Measurements from ENCODE around the gene PRR5L.

PRR5L gene

GRCh38 chr11:36407356-36407755 is 111.3 kb downstream of the PRR5L start:
- DNase-seq: no peak

DNA sequence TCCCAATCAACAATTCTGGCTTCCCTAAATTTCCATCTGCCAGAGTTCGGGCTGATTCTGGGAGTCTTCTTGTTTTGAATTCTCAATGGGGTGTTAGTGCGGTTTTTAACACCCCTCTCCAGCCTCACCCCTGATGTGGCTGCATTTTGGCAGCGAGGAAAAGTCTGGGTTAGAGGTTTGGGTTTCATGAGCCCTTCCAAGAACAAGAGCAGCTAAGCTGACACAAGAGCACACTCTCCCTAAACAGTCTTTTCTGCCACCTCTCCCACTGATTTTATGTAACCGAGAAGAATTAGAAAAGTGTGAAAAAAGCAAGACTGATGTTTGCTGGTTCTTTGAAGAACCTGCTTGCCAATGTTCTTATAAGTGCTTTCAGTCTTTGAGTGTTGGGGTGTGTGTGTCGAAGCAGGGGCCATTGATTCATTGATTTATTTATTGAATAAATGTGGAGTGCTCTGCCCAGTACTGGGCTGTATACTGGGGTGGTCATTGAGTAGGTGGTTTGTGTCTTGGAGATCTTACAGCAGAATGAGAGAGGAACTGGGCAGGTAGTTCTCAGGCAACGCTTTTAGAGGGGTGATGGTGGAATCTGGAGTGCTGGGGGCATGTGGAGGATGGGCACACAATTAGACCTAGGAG is 112.5 kb downstream of the PRR5L start:
- no peak for DNase-seq

DNA sequence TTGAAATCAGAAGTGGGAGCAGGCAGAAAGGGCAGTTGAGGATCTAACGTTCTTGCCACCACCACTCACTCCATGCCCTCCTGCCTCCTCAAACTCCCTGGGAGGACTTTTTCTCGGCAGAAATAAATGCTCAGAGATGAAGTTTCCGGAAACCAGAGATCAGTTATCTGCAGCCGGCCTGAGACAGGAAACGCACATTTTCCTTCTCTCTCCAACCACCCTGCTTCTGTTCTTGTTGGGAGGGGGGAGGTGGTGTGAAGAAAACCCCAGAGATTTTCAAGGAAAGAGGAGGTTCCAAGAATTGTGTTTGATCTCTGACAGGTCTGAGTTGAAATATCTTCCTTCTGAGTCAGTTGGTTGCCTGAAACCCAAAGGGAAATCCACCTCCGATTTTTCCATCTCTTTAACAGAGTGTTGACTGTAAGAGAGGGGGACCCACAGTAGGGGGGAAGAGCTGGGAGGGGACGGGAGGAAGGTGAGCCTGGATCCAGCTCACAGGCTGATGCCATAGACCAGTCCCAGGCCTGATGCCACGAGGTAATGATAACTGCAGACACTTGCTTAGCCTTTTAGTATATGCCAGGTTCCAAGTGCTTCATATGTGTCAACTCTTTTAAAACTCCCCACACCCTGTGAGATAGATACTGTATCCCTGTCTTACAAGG is 113.2 kb downstream of the PRR5L start:
- no peak for DNase-seq

- DNase-seq: no peak
Observed at GRCh38 chr11:36411202-36411640, 115.1 kb downstream of the PRR5L start.

DNA sequence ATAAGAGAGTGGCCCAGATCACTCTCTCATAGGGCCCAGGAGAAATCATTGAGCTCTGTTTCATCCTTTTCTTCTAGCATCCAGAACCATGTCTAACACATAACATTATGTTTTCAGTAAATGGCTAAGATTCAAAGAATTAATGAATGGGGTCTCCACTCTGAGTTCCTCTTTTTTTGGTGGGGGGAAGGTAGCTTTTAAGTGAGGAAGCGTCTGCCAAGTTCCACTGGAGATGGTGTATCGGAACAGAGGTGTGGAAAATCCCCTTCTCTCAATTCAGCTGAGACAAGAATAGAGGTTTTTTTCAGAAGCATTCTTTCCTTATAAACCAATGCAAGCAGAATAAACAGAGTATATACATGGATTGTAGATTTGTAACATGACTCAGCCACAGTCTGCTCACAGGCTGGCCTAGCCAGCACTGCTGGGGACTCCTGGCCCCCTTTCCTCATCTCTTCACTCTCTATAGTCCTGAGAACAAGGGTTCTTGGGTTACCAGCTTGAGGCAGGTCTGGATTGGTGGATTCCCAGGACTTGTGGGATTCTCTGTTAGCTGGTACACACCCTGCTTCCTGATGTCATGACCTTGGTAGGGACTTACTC is 116.8 kb downstream of the PRR5L start:
- DNase-seq: no peak

DNA sequence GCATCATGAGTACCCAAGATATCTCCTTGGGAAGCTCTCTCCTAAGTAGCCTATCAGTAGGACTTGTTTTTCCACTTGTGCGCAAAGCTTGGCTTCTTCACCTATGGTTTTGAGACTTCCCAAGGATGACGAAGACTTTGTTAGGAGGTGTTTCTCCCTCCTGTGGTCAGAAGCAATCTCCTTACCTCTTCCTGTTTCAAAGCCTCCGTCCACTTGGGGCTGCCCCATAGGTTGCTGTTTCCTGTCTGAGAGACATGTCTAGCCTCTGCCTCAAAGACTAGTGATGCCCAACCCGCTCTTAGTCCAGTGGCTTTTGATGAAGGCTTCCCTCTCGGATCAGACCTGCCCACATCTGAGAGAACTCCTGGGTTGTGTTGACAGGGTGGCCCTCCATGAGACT is 121.1 kb downstream of the PRR5L start:
- no peak for DNase-seq

DNA sequence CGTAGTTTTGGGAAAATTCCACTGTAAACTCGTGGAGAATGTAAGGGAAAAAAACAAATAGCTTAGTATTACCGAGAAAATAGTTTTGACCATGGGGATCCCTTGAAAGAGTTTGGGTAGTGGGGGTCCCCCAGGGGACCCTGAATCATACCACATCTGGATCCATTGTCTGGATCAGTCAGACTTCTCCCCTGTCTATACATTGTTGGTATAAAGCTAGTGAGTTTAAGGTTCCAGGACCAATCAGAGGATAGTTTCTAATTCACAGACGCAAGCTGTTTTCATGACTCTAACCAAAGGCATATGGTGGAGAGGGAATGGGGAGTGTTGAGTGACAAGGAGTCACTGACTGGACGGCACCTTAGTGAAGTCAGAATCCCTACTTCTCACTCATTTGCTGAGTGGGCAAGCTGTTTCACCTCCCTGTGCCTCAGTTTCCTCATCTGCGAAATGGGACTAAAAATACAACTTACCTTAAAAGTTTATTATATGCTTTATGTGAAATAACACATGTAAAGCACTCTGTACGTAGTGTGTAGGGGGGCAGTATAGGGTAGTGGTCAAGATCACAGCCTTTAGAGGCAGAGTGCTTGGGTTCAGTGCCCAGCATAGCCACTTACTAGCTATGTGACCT is 123.8 kb downstream of the PRR5L start:
- no peak for DNase-seq

DNA sequence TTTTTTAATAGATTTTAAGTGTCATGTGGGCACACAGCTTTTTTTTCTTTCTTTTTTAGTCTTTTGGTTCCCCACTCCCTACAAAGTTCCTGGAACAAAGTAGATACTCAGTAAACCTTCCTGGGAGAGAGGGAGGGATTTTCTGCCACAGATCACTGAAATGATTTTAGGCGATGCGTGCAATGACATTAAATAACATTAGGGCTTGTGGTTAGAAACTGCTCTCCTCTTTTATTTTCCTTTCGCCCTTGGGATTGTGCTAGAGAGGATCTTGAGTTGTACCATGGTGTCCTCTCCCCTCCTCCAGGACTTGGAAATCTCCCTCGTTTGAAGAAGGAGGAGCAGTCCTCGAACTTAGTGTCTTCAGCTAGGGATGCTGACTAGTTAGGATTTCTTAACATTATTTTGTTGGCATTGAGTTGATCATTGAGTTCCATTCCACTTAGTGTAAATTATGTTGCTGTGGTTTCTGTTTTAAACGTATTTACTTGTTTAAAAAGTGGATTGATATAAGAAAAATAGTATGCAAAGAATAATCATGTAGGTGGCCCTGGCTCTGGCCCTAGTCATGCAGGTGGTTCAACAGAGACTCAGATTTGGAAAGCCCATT is 125.6 kb downstream of the PRR5L start:
- no peak for DNase-seq

DNA sequence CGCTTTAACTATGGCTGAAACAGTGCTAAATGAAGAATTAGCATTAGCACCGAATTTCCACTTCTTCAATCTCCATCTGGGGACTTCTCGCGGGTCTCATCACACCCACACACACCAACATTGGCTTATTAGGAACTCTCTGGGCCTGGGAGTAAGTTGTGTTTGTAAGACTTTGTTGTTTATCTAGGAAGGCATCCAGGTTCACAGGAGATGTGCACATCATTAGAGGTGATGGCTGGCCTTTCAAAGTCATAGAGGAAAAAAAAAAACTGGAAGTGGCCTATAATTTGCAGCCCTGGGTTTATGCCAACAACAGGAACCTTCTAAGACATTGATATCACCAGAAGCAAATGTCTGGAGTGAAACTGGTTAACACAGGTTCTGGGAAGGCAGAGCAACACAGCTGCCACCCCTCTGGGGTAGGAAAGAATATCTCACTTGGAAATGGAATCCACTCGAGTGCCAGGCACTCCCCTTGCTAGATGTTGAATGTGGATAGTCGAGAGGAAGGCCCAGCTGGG is 129.5 kb downstream of the PRR5L start:
- no peak for DNase-seq

GRCh38 chr11:36426226-36426848 is 130.2 kb downstream of the PRR5L start:
- no peak for DNase-seq

DNA sequence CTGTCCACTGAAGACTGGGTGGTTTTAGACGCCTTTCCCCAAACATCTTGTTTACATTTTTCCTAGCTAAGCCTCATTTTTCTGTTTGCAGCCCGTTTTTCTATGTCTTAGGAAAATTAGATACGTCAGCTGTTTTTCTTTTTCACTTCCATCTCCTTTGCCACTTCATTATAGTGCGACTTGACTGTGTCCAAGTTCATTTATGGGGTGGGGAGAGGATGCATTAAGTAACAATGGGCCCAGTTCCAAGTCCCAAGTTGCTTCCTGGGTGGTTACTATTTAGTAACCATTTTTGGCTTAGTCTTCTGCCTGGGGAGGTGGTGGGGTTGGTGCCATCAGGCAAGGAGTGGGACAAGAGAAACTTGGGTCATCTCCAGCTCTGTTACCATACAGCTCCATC is 131.0 kb downstream of the PRR5L start:
- no peak for DNase-seq

DNA sequence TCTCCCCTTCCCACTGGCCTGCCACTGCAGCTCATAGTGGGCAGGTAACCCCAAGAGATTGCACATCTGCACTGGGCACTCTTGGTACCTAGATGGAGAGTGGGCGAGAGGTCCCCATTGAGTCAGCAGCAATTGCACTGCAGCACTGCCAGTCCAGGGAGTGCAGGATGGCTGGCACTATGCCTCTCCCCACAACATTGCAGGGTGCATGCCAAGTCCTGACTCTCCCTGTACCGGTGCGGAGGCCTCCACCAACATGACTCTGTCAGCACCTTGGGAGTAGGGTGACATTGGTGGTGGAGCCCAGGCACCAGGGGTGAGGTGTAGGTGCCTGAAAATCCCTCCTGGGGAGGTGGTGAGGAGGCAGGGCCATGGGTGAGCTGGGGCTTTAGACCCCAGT is 131.8 kb downstream of the PRR5L start:
- DNase-seq: no peak

- no peak for DNase-seq
Observed at GRCh38 chr11:36431429-36432092, 135.5 kb downstream of the PRR5L start.

- no peak for DNase-seq
Observed at GRCh38 chr11:36432093-36432469, 136.0 kb downstream of the PRR5L start.

DNA sequence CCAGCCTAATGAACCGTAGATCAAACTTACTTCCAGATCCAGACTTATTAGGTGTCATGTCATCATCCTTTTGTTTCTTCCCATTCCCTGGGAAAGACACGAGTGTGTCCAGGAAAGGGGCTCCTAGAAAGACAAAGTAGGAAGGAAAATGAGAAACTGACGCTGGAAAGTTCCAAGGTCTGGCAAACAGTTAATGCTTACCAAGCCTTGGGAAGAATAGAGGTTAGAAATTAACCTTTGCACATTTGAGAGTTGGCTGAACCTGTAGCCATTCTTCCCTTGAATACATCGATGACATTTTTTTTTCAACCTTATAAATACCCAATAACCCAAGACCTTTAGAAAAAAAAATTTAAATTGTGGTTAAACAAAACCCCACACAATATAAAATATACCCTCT is 136.7 kb downstream of the PRR5L start:
- DNase-seq: no peak

GRCh38 chr11:36436064-36436463 is 140.0 kb downstream of the PRR5L start:
- no peak for DNase-seq

GRCh38 chr11:36436589-36436988 is 140.5 kb downstream of the PRR5L start:
- no peak for DNase-seq

DNA sequence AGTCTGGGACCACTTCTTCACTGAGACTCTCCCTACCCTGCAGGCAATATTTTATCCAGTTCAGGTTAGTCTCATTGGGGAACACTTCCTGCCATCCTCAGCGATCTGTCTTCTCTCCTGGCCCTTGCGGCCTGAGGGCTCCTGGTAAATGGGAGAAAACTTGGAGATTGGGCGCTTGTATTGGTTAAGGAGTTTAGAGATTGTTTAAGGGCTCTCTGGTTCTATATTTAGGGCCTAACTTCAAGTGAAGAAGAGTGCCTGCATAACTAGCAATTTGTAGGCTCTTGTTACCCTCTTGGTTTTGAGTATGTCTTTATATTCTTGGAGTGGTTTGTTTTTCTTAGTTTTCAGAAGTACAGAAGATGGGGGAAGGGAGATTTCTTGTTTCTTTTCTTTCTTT is 141.3 kb downstream of the PRR5L start:
- no peak for DNase-seq

GRCh38 chr11:36438126-36438525 is 142.0 kb downstream of the PRR5L start:
- no peak for DNase-seq

GRCh38 chr11:36441610-36442208 is 145.6 kb downstream of the PRR5L start:
- no peak for DNase-seq

GRCh38 chr11:36443661-36444060 is 147.6 kb downstream of the PRR5L start:
- DNase-seq: no peak

DNA sequence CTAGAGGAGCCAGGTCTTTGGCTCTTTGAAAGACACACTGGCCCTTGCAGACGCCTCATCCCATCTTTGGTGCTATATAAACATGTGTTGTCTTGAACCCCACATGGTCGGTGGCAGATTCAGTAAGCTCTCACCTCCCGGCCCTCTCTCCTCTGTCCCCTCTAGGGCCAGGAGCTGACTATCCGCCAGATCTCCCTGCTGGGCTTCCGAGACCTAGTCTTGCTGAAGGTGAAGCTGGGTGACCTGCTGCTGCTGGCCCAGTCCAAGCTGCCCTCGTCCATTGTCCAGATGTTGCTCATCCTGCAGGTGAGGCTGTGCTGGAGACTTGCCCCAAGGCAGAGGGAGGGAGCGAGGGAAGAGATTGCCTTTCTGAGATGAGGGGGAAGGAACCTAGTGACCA is 150.0 kb downstream of the PRR5L start:
- no peak for DNase-seq

All from cortex of kidney (tissue), 1 donor.